Measurements from ENCODE around the gene TRIM21. TPM values are rescaled to one million over a fixed set of nuclear protein-coding genes. Genes with fewer than 3 reads are reported as not detected.
"Not testable (repeated sequence)": the region's sequence is repeated elsewhere in the genome, so short reads cannot be mapped to it uniquely, and the experiment has no call there.

Gene TRIM21
- polyA plus RNA-seq, 3 donors: 16.8 to 42.5 (median 29.9) TPM

GRCh38 chr11:4368286-4368685, 25.2 kb downstream of the TRIM21 start, which contains the start of gene OR52B4:
TSS of gene OR52B4 (minus strand) at chr11:4368386. CDS start at chr11:4368295, 91 bp downstream.
- H3K27me3 ChIP-seq (ENCODE audit: control insufficient read depth in 2 of 2, insufficient read depth in 2 of 2, low read length in 2 of 2): no peaks in the 10 kb centered on the region
- peaks cover 4 to 5% (median 4%) of the 10 kb centered on the region in 3 donors for H3K27me3 Mint-ChIP-seq (ENCODE audit: low read depth in 3 of 3)
- H2AFZ ChIP-seq (ENCODE audit: insufficient read depth, low read depth, low read length, poor library complexity, severe bottlenecking): no peak within 1 kb of the TSS
- no peak within 1 kb of the TSS for H3K9ac ChIP-seq (ENCODE audit: insufficient read depth, low read length, poor library complexity, severe bottlenecking)
- no peak within 1 kb of the TSS for H3K27ac ChIP-seq (ENCODE audit: low read depth in 1 of 2, low read length in 2 of 2)
- peaks cover 0 to 7% (median 3%) of the 10 kb centered on the region in 7 donors for H3K9me3 Mint-ChIP-seq
- 100% methylated on average over 1 of the region's 4 CpGs for WGBS (ENCODE audit: insufficient coverage)
- H3K4me3 Mint-ChIP-seq: no peak within 1 kb of the TSS
- intact Hi-C loops (cut with micrococcal nuclease): no loop called here
- H3K4me1 Mint-ChIP-seq: peaks cover 8% of the 10 kb centered on the region
- H3K9me3 ChIP-seq (replicated peaks in 1 of 2; ENCODE audit: control insufficient read depth in 1 of 2, insufficient read depth in 1 of 2, low read length in 2 of 2): no peaks in the 10 kb centered on the region
- no peak within 1 kb of the TSS for H3K27ac Mint-ChIP-seq
- no peaks in the 10 kb centered on the region for H3K79me2 ChIP-seq (ENCODE audit: insufficient read depth, low read length)
- no peak for TF ChIP-seq CTCF (IDR thresholded peaks at IDR 0.05)
- no peak within 1 kb of the TSS for H3K4me3 ChIP-seq (replicated peaks in 1 of 3; ENCODE audit: low read depth in 2 of 3, low read length in 3 of 3)
- no peaks in the 10 kb centered on the region for H3K36me3 ChIP-seq (replicated peaks in 1 of 2; ENCODE audit: control insufficient read depth in 1 of 2, insufficient read depth in 2 of 2, low read length in 2 of 2)
- no peaks in the 10 kb centered on the region for H3K36me3 Mint-ChIP-seq
- H4K20me1 ChIP-seq (ENCODE audit: insufficient read depth, low read length): no peaks in the 10 kb centered on the region
- no peak for DNase-seq
- no peaks in the 10 kb centered on the region for H3K4me1 ChIP-seq (ENCODE audit: control insufficient read depth in 1 of 2, insufficient read depth in 2 of 2, low read length in 2 of 2)
- no peak within 1 kb of the TSS for H3K4me2 ChIP-seq (replicated peaks; ENCODE audit: extremely low read depth, low read length, poor library complexity, severe bottlenecking)

GRCh38 chr11:4348142-4348541, 45.4 kb downstream of the TRIM21 start:
- H2AFZ ChIP-seq (ENCODE audit: insufficient read depth, low read depth, low read length, poor library complexity, severe bottlenecking); H3K9me3 Mint-ChIP-seq; H4K20me1 ChIP-seq (ENCODE audit: insufficient read depth, low read length); H3K9me3 ChIP-seq (replicated peaks in 1 of 2; ENCODE audit: control insufficient read depth in 1 of 2, insufficient read depth in 1 of 2, low read length in 2 of 2); H3K4me1 Mint-ChIP-seq; H3K36me3 ChIP-seq (replicated peaks in 1 of 2; ENCODE audit: control insufficient read depth in 1 of 2, insufficient read depth in 2 of 2, low read length in 2 of 2); H3K36me3 Mint-ChIP-seq; H3K27ac Mint-ChIP-seq; H3K9ac ChIP-seq (ENCODE audit: insufficient read depth, low read length, poor library complexity, severe bottlenecking); H3K4me3 ChIP-seq (replicated peaks in 1 of 3; ENCODE audit: low read depth in 2 of 3, low read length in 3 of 3); H3K27me3 ChIP-seq (ENCODE audit: control insufficient read depth in 2 of 2, insufficient read depth in 2 of 2, low read length in 2 of 2); H3K4me2 ChIP-seq (replicated peaks; ENCODE audit: extremely low read depth, low read length, poor library complexity, severe bottlenecking); H3K4me3 Mint-ChIP-seq; H3K4me1 ChIP-seq (ENCODE audit: control insufficient read depth in 1 of 2, insufficient read depth in 2 of 2, low read length in 2 of 2); H3K79me2 ChIP-seq (ENCODE audit: insufficient read depth, low read length); H3K27ac ChIP-seq (ENCODE audit: low read depth in 1 of 2, low read length in 2 of 2); intact Hi-C loops (cut with micrococcal nuclease); DNase-seq: not testable (repeated sequence)
- no CpG with 5 or more reads among the region's 5 CpGs for WGBS (ENCODE audit: insufficient coverage)
- H3K27me3 Mint-ChIP-seq (ENCODE audit: low read depth in 3 of 3): peaks cover 4 to 13% (median 6%) of the 10 kb centered on the region in 3 donors

DNA sequence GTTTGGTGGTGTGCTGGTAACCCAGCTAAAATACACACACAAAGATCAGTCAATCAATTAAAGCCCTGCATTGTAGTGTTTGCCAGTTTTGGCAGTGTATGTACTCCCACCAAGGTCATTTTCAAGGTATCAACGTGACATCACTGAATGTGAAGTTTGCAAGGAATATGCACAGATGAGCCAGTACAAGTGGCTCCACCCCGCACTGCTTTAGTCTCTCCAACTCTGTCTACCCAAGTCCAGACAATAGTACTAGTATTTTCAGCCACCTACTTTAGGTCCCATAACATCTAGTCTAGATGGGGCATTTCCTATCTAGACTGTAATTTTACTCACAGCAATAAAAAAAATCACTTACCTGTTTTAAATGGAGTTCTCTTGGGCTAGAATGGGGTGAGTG, 48.1 kb downstream of the TRIM21 start:
- H3K4me2 ChIP-seq (replicated peaks; ENCODE audit: extremely low read depth, low read length, poor library complexity, severe bottlenecking); H3K4me3 Mint-ChIP-seq; H2AFZ ChIP-seq (ENCODE audit: insufficient read depth, low read depth, low read length, poor library complexity, severe bottlenecking); H3K9ac ChIP-seq (ENCODE audit: insufficient read depth, low read length, poor library complexity, severe bottlenecking); H3K27me3 ChIP-seq (ENCODE audit: control insufficient read depth in 2 of 2, insufficient read depth in 2 of 2, low read length in 2 of 2); H3K27ac Mint-ChIP-seq; DNase-seq; H3K4me3 ChIP-seq (replicated peaks in 1 of 3; ENCODE audit: low read depth in 2 of 3, low read length in 3 of 3); H3K9me3 Mint-ChIP-seq; H3K4me1 Mint-ChIP-seq; H4K20me1 ChIP-seq (ENCODE audit: insufficient read depth, low read length); H3K27ac ChIP-seq (ENCODE audit: low read depth in 1 of 2, low read length in 2 of 2); H3K36me3 Mint-ChIP-seq; H3K79me2 ChIP-seq (ENCODE audit: insufficient read depth, low read length); H3K9me3 ChIP-seq (replicated peaks in 1 of 2; ENCODE audit: control insufficient read depth in 1 of 2, insufficient read depth in 1 of 2, low read length in 2 of 2); intact Hi-C loops (cut with micrococcal nuclease); H3K36me3 ChIP-seq (replicated peaks in 1 of 2; ENCODE audit: control insufficient read depth in 1 of 2, insufficient read depth in 2 of 2, low read length in 2 of 2); H3K4me1 ChIP-seq (ENCODE audit: control insufficient read depth in 1 of 2, insufficient read depth in 2 of 2, low read length in 2 of 2): not testable (repeated sequence)
- peaks cover 5 to 11% (median 7%) of the 10 kb centered on the region in 3 donors for H3K27me3 Mint-ChIP-seq (ENCODE audit: low read depth in 3 of 3)
- no CpG with 5 or more reads among the region's 2 CpGs for WGBS (ENCODE audit: insufficient coverage)
